Nephron (organoid): Measurements from ENCODE around the gene FUBP1.
"Not testable (repeated sequence)": the region's sequence is repeated elsewhere in the genome, so short reads cannot be mapped to it uniquely, and the experiment has no call there.

Source experiments
- H3K27ac Mint-ChIP-seq, 3 experiments: 2 replicates each; pipeline ENCODE4 v1.8.0; 2020; ENCODE audit warnings: mixed read lengths in 3 of 3, mild to moderate bottlenecking in 2 of 3, moderate library complexity in 1 of 3
- H3K27me3 Mint-ChIP-seq: 2 replicates; pipeline ENCODE4 v1.8.0; 2021; ENCODE audit warnings: low read depth, mild to moderate bottlenecking, moderate library complexity, mixed read lengths
- H3K36me3 Mint-ChIP-seq: 2 replicates; pipeline ENCODE4 v1.8.0; 2020; ENCODE audit warnings: low read depth, mixed read lengths
- H3K4me1 Mint-ChIP-seq: 2 replicates; pipeline ENCODE4 v1.8.0; 2020; ENCODE audit warnings: mixed read lengths
- H3K4me3 Mint-ChIP-seq, 3 experiments: 2 replicates each; pipeline ENCODE4 v1.8.0; 2020; ENCODE audit warnings: mild to moderate bottlenecking in 3 of 3, mixed read lengths in 3 of 3, moderate library complexity in 2 of 3
- H3K9me3 Mint-ChIP-seq: 2 replicates; pipeline ENCODE4 v1.8.0; 2020; ENCODE audit warnings: mixed read lengths
- TF ChIP-seq, protein P1 (sequence below), 3 experiments: fragments of 200-600 bp; sonication (generic); IDR thresholded peaks; one replicate each; pipeline ENCODE4 v1.5.0; 2021; ENCODE audit warnings: antibody characterized with exemption in 3 of 3; ENCODE audit not compliant: unreplicated experiment in 3 of 3

Gene FUBP1, protein sequence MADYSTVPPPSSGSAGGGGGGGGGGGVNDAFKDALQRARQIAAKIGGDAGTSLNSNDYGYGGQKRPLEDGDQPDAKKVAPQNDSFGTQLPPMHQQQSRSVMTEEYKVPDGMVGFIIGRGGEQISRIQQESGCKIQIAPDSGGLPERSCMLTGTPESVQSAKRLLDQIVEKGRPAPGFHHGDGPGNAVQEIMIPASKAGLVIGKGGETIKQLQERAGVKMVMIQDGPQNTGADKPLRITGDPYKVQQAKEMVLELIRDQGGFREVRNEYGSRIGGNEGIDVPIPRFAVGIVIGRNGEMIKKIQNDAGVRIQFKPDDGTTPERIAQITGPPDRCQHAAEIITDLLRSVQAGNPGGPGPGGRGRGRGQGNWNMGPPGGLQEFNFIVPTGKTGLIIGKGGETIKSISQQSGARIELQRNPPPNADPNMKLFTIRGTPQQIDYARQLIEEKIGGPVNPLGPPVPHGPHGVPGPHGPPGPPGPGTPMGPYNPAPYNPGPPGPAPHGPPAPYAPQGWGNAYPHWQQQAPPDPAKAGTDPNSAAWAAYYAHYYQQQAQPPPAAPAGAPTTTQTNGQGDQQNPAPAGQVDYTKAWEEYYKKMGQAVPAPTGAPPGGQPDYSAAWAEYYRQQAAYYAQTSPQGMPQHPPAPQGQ

GRCh38 chr1:77978969-77979876 is at the start of gene FUBP1:
FUBP1 (minus strand) TSS chr1:77979072; CDS start chr1:77979004, 68 bp downstream.
- TF ChIP-seq, protein P1, sequence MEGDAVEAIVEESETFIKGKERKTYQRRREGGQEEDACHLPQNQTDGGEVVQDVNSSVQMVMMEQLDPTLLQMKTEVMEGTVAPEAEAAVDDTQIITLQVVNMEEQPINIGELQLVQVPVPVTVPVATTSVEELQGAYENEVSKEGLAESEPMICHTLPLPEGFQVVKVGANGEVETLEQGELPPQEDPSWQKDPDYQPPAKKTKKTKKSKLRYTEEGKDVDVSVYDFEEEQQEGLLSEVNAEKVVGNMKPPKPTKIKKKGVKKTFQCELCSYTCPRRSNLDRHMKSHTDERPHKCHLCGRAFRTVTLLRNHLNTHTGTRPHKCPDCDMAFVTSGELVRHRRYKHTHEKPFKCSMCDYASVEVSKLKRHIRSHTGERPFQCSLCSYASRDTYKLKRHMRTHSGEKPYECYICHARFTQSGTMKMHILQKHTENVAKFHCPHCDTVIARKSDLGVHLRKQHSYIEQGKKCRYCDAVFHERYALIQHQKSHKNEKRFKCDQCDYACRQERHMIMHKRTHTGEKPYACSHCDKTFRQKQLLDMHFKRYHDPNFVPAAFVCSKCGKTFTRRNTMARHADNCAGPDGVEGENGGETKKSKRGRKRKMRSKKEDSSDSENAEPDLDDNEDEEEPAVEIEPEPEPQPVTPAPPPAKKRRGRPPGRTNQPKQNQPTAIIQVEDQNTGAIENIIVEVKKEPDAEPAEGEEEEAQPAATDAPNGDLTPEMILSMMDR (IDR thresholded peaks at IDR 0.05; ENCODE audit: unreplicated experiment in 3 of 3): peak; percentile 67 to 71 (median 68)
- H3K27me3 Mint-ChIP-seq: no peaks in the 10 kb centered on the region
- H3K9me3 Mint-ChIP-seq: no peaks in the 10 kb centered on the region
- peaks cover 21% of the 10 kb centered on the region for H3K36me3 Mint-ChIP-seq
- no peak within 1 kb of the TSS for H3K4me3 Mint-ChIP-seq
- peaks cover 43% of the 10 kb centered on the region for H3K4me1 Mint-ChIP-seq
- H3K27ac Mint-ChIP-seq: no peak within 1 kb of the TSS

- H3K36me3 Mint-ChIP-seq: peaks cover 13% of the 10 kb centered on the region
These were observed 42.3 kb upstream of the FUBP1 start for GRCh38 chr1:78021134-78021533.

DNA sequence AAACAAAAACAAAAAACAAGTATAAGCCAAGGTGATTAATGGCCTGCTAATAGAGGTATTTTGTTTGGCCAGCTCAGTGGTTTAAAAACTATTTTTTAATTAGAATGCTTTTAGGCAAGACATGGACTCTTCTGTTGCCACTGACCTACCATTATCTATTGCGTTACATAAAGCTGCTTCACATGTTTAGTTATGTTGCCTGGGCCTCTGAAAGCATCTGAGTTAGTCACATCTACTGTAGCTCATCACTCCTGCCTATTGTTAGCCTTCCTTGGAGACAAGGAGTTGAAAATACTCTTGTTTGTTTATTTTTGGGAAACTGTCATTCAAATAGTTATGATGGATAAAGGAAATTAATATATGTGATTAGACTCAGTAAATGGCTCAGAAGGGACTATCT is 40.2 kb upstream of the FUBP1 start:
- TF ChIP-seq, protein P1 (IDR thresholded peaks at IDR 0.05; ENCODE audit: unreplicated experiment in 3 of 3): no peak
- H3K36me3 Mint-ChIP-seq: peaks cover 24% of the 10 kb centered on the region
- H3K27me3 Mint-ChIP-seq: no peaks in the 10 kb centered on the region
- H3K4me1 Mint-ChIP-seq: no peaks in the 10 kb centered on the region
- H3K27ac Mint-ChIP-seq: no peak overlapping the region
- no peaks in the 10 kb centered on the region for H3K9me3 Mint-ChIP-seq
- H3K4me3 Mint-ChIP-seq: no peak overlapping the region

More at GRCh38 chr1:78021134-78021533, 42.3 kb upstream of the FUBP1 start:
- not testable (repeated sequence) for H3K9me3 Mint-ChIP-seq, H3K27me3 Mint-ChIP-seq, H3K27ac Mint-ChIP-seq, H3K4me3 Mint-ChIP-seq, H3K4me1 Mint-ChIP-seq

GRCh38 chr1:78015148-78015547 is 36.3 kb upstream of the FUBP1 start:
- no peaks in the 10 kb centered on the region for H3K9me3 Mint-ChIP-seq
- no peak overlapping the region for H3K27ac Mint-ChIP-seq
- TF ChIP-seq, protein P1 (IDR thresholded peaks at IDR 0.05; ENCODE audit: unreplicated experiment in 3 of 3): no peak
- no peak overlapping the region for H3K4me3 Mint-ChIP-seq
- H3K27me3 Mint-ChIP-seq: no peaks in the 10 kb centered on the region
- peaks cover 31% of the 10 kb centered on the region for H3K36me3 Mint-ChIP-seq
- peaks cover 10% of the 10 kb centered on the region for H3K4me1 Mint-ChIP-seq

- H3K4me3 Mint-ChIP-seq: no peak overlapping the region
- no peaks in the 10 kb centered on the region for H3K27me3 Mint-ChIP-seq
- peaks cover 17% of the 10 kb centered on the region for H3K36me3 Mint-ChIP-seq
- TF ChIP-seq, protein P1 (IDR thresholded peaks at IDR 0.05; ENCODE audit: unreplicated experiment in 3 of 3): no peak
- no peak overlapping the region for H3K27ac Mint-ChIP-seq
- no peaks in the 10 kb centered on the region for H3K9me3 Mint-ChIP-seq
- H3K4me1 Mint-ChIP-seq: peaks cover 37% of the 10 kb centered on the region
These were observed 32.2 kb upstream of the FUBP1 start for GRCh38 chr1:78011050-78011449.

DNA sequence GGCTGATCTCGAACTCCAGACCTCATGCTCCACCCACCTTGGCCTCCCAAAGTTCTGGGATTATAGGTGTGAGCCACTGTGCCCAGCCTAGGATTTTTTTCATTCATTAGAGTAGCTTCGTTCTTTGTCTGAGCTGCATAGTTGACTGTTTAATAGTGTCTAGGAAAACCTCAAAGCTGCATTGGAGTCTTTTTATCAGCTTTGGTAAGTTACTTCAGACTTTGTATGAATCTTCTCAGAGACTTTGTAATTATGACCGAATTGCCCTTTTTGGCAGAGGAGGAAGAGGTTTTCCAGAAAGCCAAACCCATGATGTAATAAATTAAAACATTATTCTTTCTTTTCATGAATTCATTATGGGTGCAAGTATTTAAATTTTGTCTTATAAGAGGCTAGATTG is 31.0 kb upstream of the FUBP1 start:
- Mint-ChIP-seq H3K4me1 (peaks cover 40% of the 10 kb centered on the region), H3K27ac (no peak overlapping the region), H3K4me3 (no peak overlapping the region), H3K36me3 (peaks cover 11% of the 10 kb centered on the region), H3K9me3 (no peaks in the 10 kb centered on the region), H3K27me3 (no peaks in the 10 kb centered on the region)
- TF ChIP-seq, protein P1 (IDR thresholded peaks at IDR 0.05; ENCODE audit: unreplicated experiment in 3 of 3): no peak
